CD4-positive, alpha-beta T cell treated with Interleukin-15 for 4 hours (primary cell): ENCODE data around the gene ASB15.
"Not testable (repeated sequence)": the region's sequence is repeated elsewhere in the genome, so short reads cannot be mapped to it uniquely, and the experiment has no call there.

ENCODE experiments used
- DNase-seq: peaks from one replicate; pipeline ENCODE4 v3.0.0-alpha.2; 2020; ENCODE audit warnings: low spot score

ASB15 gene

DNA sequence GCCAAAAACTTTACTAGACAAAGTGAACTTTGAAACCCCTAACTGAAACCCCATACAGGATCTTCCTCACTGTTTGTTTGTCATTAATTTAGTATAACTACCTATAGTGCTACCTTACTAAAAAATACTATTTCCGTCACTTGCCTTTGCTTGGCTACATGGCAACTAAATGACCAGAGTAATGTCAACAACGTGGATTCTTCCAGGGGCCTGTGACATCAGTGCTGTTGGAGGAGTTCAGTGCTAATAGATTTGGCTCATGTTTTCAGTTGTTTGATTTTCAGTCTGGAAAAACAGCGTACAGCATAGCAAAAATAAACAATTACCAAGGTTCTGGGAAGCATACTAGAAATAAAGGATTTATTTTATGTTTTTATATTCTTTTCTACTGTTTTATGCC lies 3.0 kb upstream of the ASB15 start:
- DNase-seq, result no peak

DNA sequence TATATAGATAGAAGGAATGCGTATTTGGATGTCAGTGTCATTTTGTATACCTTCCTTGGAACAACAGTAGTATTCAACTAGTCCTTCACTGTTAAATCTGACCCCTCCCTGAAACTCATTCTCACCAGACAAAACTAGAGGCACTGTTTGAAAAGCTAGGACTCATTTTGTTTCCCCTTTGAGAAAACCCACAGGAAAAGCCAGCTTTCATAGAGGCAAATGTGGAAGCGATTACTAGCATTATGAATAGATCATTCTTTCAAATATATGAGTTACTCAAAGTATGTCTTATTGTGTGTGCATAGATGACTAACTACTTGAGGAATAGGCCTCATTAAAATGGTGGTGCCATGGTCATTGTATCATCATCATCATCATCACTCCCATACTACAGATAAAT lies 1.9 kb upstream of the ASB15 start:
- DNase-seq, result no peak

DNA sequence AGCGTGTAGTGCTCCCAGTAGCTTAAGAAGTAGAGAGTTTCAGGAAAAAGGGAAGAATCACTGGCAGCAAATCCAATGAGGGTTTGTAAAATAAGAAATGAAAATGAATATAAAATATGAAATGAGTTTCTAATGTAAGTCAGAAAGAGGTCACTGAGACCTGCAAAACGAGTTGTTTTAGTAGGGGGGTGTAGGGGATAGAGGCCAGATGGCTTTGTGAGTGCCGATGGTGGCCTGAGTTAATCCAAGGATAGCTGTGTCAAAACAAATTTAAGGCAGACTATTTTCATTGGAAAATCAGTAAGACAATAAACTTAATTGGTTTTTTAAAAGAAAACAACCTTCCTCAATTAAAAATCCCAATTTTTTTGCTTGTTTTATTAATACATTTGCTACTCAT lies 745 bp upstream of the ASB15 start:
- no peak for DNase-seq

DNA sequence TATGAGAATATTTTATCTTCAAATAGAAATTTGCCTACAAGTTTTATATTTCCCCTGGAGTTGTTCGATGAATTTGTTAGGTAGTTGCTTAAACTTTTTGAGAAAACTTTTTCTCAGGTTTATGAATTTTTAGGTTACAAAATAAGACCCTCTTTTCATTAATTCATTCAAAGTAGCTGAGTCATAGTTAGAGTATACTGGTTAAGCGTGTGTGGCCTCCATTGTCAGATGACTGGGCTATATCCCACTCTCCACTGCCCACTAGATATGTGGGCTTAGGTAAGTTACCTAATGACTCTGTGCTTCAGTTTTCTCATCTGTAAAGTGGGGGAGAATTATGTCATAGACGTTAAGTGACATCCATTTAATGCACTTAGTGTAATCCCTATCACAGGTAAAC lies 1.0 kb downstream of the ASB15 start:
- DNase-seq, result no peak

DNA sequence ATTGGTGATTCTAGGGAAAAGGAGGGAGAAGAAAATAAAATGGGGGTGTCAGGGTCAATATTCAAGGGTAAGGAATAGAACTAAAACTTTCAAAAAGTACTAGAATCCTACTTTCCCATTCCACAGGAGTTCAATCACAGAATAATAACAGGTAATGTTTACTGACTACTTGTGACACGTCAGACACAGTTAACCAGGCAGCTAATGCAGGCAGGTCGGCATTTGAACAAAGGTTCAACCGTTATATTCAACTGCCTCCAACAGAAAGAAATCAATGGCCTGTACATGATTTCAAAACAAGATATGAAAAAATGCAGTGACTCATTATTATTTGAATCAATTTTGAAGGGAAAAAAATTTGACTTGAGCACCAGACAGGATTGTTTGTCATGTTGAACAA lies 3.1 kb downstream of the ASB15 start:
- DNase-seq, result no peak

DNA sequence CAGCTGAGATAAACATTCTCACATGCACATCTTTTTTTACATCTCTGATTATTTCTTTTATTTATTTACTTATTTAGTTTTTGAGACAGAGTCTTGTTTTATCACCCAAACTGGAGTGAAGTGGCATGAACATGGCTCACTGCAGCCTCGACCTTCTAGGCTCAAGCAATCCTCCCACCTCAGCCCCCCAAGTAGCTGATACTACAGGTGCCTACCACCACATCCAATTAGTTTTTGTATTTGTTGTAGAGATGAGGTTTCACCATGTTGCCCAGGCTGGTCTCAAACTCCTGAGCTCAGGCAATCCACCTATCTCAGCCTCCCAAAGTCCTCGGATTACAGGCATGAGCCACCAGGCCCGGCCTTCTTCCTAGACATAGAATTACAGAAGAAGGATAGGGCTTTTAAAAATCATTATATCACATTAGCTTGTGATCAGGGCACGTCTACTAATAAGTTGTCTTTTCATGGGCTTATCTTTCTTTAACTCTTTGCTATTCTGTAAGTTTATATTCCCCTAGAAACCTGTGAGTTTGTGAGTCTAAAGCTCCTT lies 5.9 kb downstream of the ASB15 start:
- DNase-seq, result no peak

DNA sequence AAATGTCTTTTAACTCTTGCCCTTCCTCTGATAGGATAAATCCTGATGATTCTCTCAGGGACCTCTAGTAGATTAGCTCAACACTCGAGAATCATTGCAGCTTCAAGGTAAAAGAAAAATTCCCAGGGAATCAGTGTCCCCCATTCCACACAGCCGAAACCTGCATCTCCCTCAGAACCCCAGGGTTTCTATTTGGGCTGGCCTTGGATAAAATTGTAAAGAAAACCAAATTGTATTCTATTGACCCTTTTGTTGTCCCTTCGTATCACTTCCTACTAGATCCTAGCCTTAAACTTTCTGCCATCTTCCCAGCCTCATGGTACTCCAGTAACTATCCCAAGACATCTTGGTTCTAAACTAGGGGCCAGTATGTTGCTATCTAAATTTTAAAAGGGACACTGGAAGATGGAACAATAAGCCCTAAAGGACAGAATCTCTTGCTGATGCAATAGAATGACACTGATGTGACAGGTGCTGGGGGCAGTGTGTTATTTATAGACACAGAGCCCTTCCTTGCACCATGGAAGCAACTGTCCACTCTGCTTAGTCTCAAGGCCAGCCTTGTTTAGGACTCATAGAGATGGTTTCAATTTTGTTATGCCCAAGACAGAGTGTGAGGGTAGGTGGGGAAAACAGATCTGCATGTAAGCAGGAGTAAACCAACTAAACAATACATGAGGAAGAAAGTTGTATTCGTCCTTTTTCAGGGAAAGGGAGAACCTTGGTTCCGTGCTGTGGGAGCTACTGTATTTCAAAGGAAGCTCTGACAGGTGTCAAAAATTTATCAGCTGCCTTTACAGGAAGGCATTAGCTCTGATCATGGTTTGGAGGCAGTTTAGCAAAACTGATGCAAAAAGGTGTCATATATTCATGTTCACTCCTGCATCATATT lies 7.6 kb downstream of the ASB15 start:
- DNase-seq, result no peak

DNA sequence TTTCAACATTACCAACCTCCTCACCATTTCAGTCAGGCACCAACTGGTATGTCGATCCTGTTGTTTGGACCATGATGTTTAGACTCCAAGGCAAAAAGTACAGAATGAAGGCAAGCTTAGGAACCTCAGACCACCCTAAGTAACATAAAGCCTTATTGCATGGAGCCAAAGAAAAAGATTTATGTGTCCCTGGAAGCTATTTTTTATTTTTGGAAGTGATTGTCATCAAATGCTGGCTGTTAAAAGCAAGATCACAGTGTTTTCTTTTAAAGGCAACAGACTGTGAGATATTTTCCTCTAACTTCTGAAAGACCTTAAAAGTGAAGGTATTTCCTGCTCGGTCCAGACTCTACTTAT lies 8.2 kb downstream of the ASB15 start:
- no peak for DNase-seq

DNA sequence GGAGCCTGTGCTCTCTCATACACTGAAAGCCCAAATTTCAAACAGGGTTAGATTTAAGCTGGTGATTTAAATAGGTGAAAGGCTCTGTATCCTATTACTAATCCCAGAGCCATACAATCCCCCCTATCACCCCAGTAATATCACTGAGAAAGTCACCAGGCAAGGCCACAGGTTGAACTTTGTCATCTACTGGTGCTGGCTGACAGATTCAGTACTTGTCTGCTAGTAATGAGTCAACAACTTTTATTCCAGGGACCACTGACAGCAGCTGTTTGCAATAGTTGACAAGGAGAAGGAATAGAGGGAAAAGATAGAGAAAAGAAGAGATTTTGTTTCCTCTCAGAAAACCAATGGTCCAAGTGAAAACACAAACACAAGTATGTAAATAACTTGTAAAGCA lies 10.4 kb downstream of the ASB15 start:
- no peak for DNase-seq

DNA sequence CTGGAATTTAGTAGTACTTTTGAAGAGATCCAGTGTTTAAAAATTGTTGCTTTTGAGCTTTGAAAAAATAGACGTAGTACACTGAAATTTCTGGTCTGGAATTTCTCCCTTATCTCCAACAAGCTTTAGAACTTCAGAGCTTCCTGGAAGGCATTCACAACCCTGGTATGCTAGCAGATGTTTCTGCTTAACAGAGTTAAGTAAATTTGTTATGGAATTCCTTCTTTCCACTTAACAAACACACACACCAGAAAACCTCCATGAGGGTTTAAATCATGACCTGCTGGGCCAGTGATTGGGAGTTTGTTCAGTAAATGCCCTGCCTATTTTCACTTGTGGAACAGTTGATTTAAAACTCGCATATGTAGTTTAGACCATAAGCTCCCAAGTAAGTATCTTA lies 13.7 kb downstream of the ASB15 start:
- DNase-seq, result no peak

DNA sequence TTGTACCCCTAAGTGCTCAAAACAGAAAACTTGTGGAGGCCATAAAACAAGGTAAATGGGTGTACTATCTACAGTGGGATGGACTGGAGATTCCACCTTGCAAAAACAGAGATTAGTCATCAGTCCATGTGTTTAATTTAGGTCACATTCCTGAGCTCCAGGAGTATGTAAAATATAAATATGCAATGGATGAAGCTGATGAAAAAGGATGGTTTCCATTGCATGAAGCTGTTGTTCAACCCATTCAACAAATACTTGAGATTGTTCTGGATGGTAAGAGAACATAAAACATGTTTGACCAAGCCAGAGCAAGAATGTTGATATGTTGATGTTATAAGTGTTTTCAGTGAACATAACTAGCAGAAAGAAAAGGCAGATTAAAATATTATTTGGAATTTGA lies 14.6 kb downstream of the ASB15 start:
- DNase-seq, result no peak

DNA sequence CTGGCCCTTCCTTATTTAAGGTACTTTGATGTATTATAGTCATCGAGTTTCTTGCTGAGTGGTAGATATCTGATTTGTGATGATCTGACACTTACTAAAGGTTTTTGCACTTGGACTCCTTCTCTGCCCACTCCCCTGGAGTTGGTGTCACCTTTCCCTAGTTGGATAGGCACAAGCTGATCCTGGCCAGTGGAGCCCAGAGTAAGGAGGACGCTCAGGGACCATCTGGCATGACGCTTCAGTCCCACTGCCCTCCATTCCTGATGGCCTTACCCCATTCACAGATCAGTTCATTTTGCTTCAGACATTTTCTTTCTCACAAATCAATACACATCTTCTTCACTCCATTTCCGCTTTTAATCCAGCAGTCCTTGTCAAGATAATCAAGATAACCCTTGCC lies 20.1 kb downstream of the ASB15 start:
- DNase-seq, result no peak

DNA sequence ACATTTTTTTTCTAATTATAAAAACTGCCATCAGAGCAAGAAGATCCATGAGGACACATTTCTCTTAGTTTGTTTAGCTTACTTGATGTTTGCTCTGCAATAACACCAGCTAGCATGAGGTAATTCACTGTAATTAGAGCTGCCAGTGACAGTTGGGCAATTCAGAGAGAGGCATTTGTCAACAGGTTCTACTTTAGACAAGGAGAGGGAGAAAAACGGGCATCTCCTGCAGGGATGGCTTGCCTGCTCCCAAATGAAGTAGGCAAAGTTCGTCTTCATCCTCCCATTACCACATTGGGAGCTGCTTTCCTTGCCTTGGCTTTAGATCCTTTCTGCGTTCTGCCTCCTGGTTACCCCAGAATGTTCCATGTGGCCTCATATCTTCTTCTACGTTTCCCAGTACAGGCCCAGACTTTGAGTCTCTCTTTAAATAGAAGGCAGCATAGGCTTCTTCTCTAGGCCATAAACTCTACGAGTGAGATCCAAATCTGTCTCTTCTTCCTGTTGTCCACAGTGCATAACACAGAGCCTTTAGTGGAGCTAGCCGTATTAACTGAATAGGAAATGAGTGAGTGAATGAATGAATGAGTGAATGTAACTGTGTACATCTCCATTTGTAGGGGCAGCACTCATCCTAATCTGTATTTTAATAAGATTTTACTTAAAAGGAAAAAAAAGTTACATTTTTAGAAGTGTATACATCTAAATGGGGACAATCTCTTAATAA lies 21.2 kb downstream of the ASB15 start:
- no peak for DNase-seq

DNA sequence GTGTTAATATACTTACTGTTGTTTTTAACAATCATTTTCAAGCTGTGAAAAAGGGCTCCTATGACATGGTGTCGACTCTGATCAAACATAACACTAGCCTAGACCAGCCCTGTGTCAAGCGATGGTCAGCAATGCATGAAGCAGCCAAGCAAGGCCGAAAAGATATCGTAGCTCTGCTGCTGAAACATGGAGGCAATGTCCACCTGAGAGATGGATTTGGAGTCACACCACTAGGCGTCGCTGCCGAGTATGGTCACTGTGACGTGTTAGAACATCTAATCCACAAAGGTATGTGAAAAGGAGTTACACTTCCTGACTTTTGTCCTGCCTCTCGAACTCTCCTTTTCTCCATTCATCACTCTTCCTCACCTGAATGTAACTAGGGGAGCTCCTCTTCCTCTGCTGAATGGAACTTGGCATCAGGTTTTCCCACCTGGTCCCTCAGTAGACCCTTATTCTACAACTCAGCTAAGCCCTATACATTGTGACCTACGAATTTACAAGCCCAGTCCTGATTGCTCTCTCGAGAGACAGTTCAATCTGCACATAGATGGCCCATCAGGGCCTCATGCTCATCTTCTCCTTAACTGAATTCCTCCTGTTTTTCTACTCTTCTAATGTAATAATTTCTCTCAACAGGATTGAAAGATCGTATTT lies 23.0 kb downstream of the ASB15 start:
- DNase-seq, result peak; percentile 57

DNA sequence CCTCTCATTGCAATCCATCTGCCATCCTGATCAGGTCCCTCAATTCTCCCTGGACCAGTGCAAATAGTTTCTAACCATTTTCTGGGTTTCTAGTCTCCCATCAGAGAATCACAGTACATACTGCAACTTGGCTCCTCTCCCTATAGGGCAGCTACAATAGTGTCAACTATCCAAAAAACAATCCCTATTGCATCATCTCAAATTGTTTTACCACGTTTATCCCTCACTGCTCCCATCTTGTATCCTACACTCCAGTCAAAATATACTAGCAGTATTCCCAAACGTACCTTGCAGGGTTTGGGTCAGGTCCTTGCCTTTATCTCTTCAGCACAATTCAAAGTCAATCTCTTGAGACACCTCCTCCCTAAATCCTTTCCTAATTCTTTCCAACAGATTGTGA lies 23.6 kb downstream of the ASB15 start:
- no peak for DNase-seq

DNA sequence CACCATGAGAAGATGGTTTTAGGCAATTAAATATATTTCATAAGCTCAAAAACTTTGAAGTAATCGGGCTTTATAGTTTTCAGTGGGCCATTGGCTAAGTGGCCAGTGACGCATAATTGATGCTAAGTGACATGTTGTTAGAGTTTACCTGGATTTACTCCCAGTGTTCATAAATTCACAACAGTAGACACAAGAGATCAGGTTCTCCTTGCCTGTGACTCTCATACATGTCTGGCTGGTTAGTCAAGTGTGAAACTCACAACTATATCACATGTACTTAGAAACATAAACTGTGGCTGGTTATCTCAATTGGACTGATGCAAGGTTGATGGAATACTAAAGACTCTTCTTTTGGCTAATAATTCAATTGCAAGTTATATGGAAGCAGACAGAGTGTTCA lies 26.2 kb downstream of the ASB15 start:
- DNase-seq, result no peak

DNA sequence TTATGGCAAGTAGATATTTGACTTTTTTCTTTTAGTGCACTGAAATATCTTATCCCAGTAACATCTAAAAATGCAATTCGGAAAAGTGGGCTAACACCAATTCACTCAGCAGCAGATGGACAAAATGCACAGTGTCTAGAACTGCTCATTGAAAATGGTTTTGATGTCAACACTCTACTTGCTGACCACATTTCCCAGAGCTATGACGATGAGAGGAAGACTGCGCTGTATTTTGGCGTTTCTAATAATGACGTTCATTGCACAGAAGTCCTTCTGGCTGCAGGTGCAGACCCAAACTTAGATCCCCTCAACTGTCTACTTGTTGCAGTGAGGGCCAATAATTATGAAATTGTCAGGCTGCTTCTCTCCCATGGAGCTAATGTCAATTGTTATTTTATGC lies 27.2 kb downstream of the ASB15 start:
- no peak for DNase-seq

DNA sequence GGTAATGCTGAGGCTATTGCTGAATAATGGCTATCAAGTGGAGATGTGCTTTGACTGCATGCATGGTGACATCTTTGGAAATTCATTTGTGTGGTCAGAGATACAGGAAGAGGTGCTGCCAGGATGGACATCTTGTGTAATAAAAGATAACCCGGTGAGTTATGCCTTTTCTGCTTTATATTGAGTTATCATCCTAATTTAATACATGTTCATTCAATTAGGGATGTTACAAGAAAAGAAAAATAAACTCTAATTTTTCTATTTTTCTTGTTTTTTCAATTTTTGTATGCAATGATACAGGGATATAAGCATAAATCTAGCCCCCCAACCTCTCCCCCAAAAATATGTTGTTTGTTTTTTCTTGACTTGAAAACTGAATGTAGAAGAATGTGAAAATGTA lies 27.7 kb downstream of the ASB15 start:
- DNase-seq, result no peak

DNA sequence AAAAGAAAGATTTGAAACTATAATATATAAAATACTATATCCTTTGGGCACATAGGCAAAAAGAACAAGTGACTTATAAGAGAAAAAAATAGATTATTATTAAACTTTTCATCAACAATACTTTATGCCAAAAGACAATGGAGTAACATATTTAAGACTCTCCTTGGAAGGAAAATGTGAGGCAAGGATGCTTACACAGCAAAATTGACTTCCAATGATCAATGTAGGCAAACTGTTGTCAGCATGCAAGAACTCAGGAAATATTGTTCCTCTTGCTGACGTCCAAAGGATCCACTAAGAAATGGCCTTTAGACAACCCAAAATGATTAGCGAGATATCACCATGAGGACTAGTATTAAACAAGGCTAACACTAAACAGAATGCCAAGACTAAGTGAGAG lies 31.2 kb downstream of the ASB15 start:
- no peak for DNase-seq

DNA sequence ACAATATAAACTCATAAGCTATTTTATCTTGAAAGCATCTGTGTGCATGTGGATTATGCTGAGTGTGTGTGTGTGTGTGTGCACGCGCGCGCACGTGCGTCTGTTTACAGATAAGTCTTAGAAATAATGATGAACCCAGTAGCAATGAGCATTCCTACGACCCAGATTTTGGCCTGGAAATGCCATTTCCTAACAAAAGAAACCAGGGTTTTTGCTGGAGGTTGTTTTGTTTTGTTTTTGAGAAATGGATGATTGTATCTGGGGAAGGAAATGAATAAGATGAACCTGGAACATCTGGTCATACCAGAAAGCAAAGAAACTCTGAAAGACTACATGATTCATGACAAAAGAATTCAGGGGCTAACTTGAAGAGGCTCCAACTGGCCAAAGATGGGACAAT lies 31.9 kb downstream of the ASB15 start:
- DNase-seq, result no peak

DNA sequence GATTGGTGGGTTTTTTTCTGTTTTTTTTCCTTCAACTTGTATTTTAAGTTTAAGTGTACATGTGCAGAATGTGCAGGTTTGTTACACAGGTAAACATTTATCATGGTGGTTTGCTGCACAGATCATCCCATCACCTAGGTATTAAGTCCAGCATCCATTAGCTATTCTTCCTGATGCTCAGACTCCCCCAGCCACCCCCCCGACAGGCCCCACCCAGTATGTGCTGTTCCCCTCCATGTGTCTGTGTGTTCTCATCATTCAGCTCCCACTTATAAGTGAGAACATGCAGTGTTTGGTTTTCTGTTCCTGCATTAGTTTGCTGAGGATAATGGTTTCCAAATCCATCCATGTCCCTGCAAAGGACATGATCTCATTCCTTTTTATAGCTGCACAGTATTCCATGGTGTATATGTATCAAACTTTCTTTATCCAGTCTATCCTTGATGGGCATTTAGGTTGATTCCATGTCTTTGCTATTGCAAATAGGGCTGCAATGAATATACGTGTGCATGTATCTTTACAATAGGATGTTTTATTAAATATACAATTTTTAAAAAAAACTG lies 32.5 kb downstream of the ASB15 start:
- DNase-seq, result not testable (repeated sequence)

DNA sequence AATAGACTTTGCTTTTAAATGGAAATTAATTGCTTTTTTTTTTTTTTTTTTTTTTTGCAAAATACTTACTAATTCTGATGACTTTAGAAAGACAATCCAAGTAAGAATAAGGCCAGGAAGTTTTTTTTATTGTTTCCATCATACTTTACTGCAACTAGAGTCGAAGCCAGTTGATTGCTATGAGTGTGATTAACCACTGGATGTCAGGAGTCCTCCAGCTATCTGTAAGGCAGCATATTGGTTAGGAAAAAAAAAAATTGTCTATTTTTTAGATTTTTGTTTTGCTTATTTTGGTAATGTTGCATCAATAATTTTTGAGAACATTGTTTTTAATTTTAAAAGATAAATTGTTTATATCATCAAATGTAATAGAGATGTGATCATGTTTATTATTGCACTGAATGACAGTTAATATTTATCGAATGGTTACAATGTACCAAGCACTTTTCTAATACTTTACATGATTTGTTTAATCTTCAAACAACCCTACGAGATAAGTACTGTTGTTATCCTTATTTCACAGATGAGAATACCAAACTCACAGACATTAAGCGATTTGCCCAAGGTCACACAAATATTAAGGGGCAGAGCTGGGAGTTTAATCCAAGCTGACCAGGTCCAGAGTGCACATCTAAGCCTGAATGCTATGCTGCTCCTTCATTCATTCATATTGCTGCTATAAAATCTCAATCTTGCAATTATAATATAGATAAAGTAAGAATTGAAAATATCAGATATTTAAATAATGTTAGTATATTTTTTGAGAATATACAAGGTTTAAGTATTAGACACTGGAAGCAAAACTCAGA lies 34.1 kb downstream of the ASB15 start:
- DNase-seq, result no peak
